H9 (cell line): Measurements from ENCODE around the gene SLX4IP. TPM values are rescaled to one million over a fixed set of nuclear protein-coding genes. Genes with fewer than 3 reads are reported as not detected.

Source experiments
- DNase-seq: peaks from one replicate; pipeline ENCODE4 v3.0.0-alpha.2; 2017
- H2AFZ ChIP-seq: one replicate; pipeline ENCODE4 v1.6.1; 2013; ENCODE audit warnings: mild to moderate bottlenecking, low read length, control low read depth, moderate library complexity
- H2AK5ac ChIP-seq: 2 replicates; pipeline ENCODE4 v1.6.1; 2013; ENCODE audit warnings: low read length, control low read depth, mixed read lengths; ENCODE audit not compliant: insufficient read length
- H2BK120ac ChIP-seq: one replicate; pipeline ENCODE4 v1.6.1; 2013; ENCODE audit warnings: low read depth, mild to moderate bottlenecking, low read length, control low read depth, inconsistent platforms; ENCODE audit not compliant: poor library complexity, severe bottlenecking
- H2BK12ac ChIP-seq: 2 replicates; pipeline ENCODE4 v1.6.1; 2013; ENCODE audit warnings: low read length, control low read depth, mixed read lengths, low read depth; ENCODE audit not compliant: insufficient read length
- H2BK15ac ChIP-seq: 2 replicates; pipeline ENCODE4 v1.6.1; 2013; ENCODE audit warnings: low read depth, low read length, control low read depth
- H2BK20ac ChIP-seq: one replicate; pipeline ENCODE4 v1.6.1; 2013; ENCODE audit warnings: low read depth, mild to moderate bottlenecking, low read length, control low read depth, inconsistent platforms; ENCODE audit not compliant: poor library complexity, severe bottlenecking
- H2BK5ac ChIP-seq: 2 replicates; pipeline ENCODE4 v1.6.1; 2013; ENCODE audit warnings: low read length, control low read depth, mixed read lengths; ENCODE audit not compliant: insufficient read length
- H3K14ac ChIP-seq: 2 replicates; pipeline ENCODE4 v1.6.1; 2013; ENCODE audit warnings: low read length, control low read depth; ENCODE audit not compliant: insufficient read depth
- H3K18ac ChIP-seq: 2 replicates; pipeline ENCODE4 v1.6.1; 2013; ENCODE audit warnings: low read depth, mild to moderate bottlenecking, mixed read lengths, low read length, control low read depth; ENCODE audit not compliant: insufficient read length
- H3K23ac ChIP-seq: 2 replicates; pipeline ENCODE4 v1.6.1; 2013; ENCODE audit warnings: low read length, control low read depth, mixed read lengths, low read depth; ENCODE audit not compliant: insufficient read length
- H3K23me2 ChIP-seq: 2 replicates; pipeline ENCODE4 v1.6.1; 2013; ENCODE audit warnings: low read depth, mild to moderate bottlenecking, mixed read lengths, low read length, control low read depth; ENCODE audit not compliant: insufficient read length, poor library complexity, severe bottlenecking
- H3K27ac ChIP-seq: 2 replicates; pipeline ENCODE4 v1.5.1; 2013; ENCODE audit warnings: low read length, control low read depth, mixed read lengths, low read depth; ENCODE audit not compliant: insufficient read length
- H3K27me3 ChIP-seq: 2 replicates; pipeline ENCODE4 v1.6.1; 2013; ENCODE audit warnings: low read length, control low read depth, inconsistent platforms; ENCODE audit not compliant: insufficient read depth
- H3K4ac ChIP-seq: 2 replicates; pipeline ENCODE4 v1.6.1; 2013; ENCODE audit warnings: low read depth, mild to moderate bottlenecking, control low read depth, inconsistent platforms, low read length, moderate library complexity
- H3K4me1 ChIP-seq: 2 replicates; pipeline ENCODE4 v1.6.1; 2013; ENCODE audit warnings: low read length, control low read depth, inconsistent platforms; ENCODE audit not compliant: insufficient read depth
- H3K4me2 ChIP-seq: 2 replicates; pipeline ENCODE4 v1.6.1; 2013; ENCODE audit warnings: low read length, control low read depth, mixed read lengths; ENCODE audit not compliant: insufficient read length, insufficient read depth
- H3K56ac ChIP-seq: 2 replicates; pipeline ENCODE4 v1.6.1; 2013; ENCODE audit warnings: low read depth, mild to moderate bottlenecking, mixed read lengths, low read length, control low read depth; ENCODE audit not compliant: insufficient read length
- H3K79me1 ChIP-seq: 2 replicates; pipeline ENCODE4 v1.6.1; 2013; ENCODE audit warnings: low read depth, mild to moderate bottlenecking, moderate library complexity, low read length, control low read depth, inconsistent platforms; ENCODE audit not compliant: insufficient read depth, poor library complexity, severe bottlenecking
- H3K79me2 ChIP-seq: 2 replicates; pipeline ENCODE4 v1.6.1; 2013; ENCODE audit warnings: low read length, control low read depth, inconsistent platforms; ENCODE audit not compliant: insufficient read depth
- H3K9ac ChIP-seq: 2 replicates; pipeline ENCODE4 v1.6.1; 2013; ENCODE audit warnings: low read length, control low read depth, mixed read lengths; ENCODE audit not compliant: insufficient read length; ENCODE audit errors: extremely low read depth
- H3K9me3 ChIP-seq: one replicate; pipeline ENCODE4 v1.6.1; 2013; ENCODE audit warnings: low read depth, low read length, inconsistent platforms; ENCODE audit not compliant: control insufficient read depth
- H3T11ph ChIP-seq: one replicate; pipeline ENCODE4 v1.6.1; 2013; ENCODE audit warnings: mild to moderate bottlenecking, low read length, control low read depth, inconsistent platforms
- H4K20me1 ChIP-seq: one replicate; pipeline ENCODE4 v1.6.1; 2013; ENCODE audit not compliant: control insufficient read depth, insufficient read length, insufficient read depth
- H4K5ac ChIP-seq: 2 replicates; pipeline ENCODE4 v1.6.1; 2013; ENCODE audit warnings: low read depth, mild to moderate bottlenecking, mixed read lengths, low read length, control low read depth; ENCODE audit not compliant: insufficient read length
- H4K8ac ChIP-seq: replicated peaks from 2 replicates; pipeline ENCODE4 v1.6.1; 2013; ENCODE audit warnings: low read length, control low read depth, mixed read lengths, low read depth; ENCODE audit not compliant: insufficient read length
- H4K91ac ChIP-seq: 2 replicates; pipeline ENCODE4 v1.6.1; 2013; ENCODE audit warnings: low read depth, mild to moderate bottlenecking, moderate library complexity, mixed read lengths, low read length, control low read depth; ENCODE audit not compliant: insufficient read length
- H3K27ac Mint-ChIP-seq, 3 experiments: 2 replicates in 2 of 3; 3 replicates in 1 of 3; pipeline ENCODE4 v1.8.0; 2020 to 2021; ENCODE audit warnings: mixed read lengths in 3 of 3, mild to moderate bottlenecking in 1 of 3, moderate library complexity in 1 of 3
- H3K27me3 Mint-ChIP-seq: 2 replicates; pipeline ENCODE4 v1.8.0; 2021; ENCODE audit warnings: low read depth, mild to moderate bottlenecking, moderate library complexity, mixed read lengths
- H3K36me3 Mint-ChIP-seq, 3 experiments: 2 replicates in 2 of 3; 3 replicates in 1 of 3; pipeline ENCODE4 v1.8.0; 2020 to 2021; ENCODE audit warnings: low read depth in 3 of 3, mixed read lengths in 3 of 3; ENCODE audit not compliant: insufficient read depth in 1 of 3
- H3K4me1 Mint-ChIP-seq, 2 experiments: 2 replicates each; pipeline ENCODE4 v1.8.0; 2020; ENCODE audit warnings: mixed read lengths in 2 of 2
- H3K4me3 Mint-ChIP-seq, 2 experiments: 2 replicates in 1 of 2; 3 replicates in 1 of 2; pipeline ENCODE4 v1.8.0; 2020 to 2021; ENCODE audit warnings: mild to moderate bottlenecking in 2 of 2, mixed read lengths in 2 of 2, moderate library complexity in 1 of 2
- H3K9me3 Mint-ChIP-seq, 2 experiments: 2 replicates in 1 of 2; 3 replicates in 1 of 2; pipeline ENCODE4 v1.8.0; 2020; ENCODE audit warnings: mild to moderate bottlenecking in 2 of 2, mixed read lengths in 2 of 2, moderate library complexity in 1 of 2
- CTCF ChIP-seq: fragments of 200-600 bp; sonication (generic); conservative IDR thresholded peaks from 3 replicates; pipeline ENCODE4 v1.8.0; 2021; ENCODE audit warnings: antibody characterized with exemption, mild to moderate bottlenecking
- WGBS: extraction: QIAGEN DNeasy Blood & Tissue Kit; methylation state at CpG from one replicate; pipeline ENCODE4 v1.1.7; 2013; ENCODE audit warnings: missing lambda C conversion rate, low lambda C conversion rate, mixed read lengths; ENCODE audit not compliant: insufficient read length; ENCODE audit errors: extremely low coverage; 5-methylcytosine and 5-hydroxymethylcytosine counted together
- total RNA-seq: library from RNA; stranded (reverse); gene quantifications from 2 replicates; pipeline ENCODE4 v1.2.1, GENCODE V29; 2021

SLX4IP gene
- total RNA-seq, 1 experiment from 2014 or later = 7.9 TPM

GRCh38 chr20:10665791-10666190, 230.7 kb downstream of the SLX4IP start:
- Histone ChIP-seq H4K5ac (no peak overlapping the region), H2BK120ac (no peak overlapping the region), H2BK12ac (no peak overlapping the region), H2AFZ (no peak overlapping the region), H4K8ac (no peak overlapping the region), H3K14ac (no peak overlapping the region), H3K18ac (no peak overlapping the region), H3K4ac (no peak overlapping the region), H2BK15ac (no peak overlapping the region), H4K91ac (no peak overlapping the region), H3K4me1 (peaks cover 29% of the 10 kb centered on the region), H3K27ac (no peak overlapping the region), H2BK20ac (no peak overlapping the region), H2BK5ac (no peak overlapping the region), H3K79me1 (peaks cover 4% of the 10 kb centered on the region), H4K20me1 (no peaks in the 10 kb centered on the region), H3K9ac (no peak overlapping the region), H3K79me2 (peaks cover 12% of the 10 kb centered on the region; the same call in 1 of the 2 replicates), H3K23ac (no peak overlapping the region), H3T11ph (no peak overlapping the region), H3K27me3 (no peaks in the 10 kb centered on the region), H3K23me2 (no peaks in the 10 kb centered on the region), H2AK5ac (no peak overlapping the region), H3K4me2 (no peak overlapping the region), H3K56ac (no peak overlapping the region), H3K9me3 (no peaks in the 10 kb centered on the region)
- Mint-ChIP-seq H3K27me3 (no peaks in the 10 kb centered on the region), H3K4me3 (peak overlapping the region; percentile 2 to 60; a peak in 4 of 5 replicates), H3K36me3 (peaks cover 35 to 71% (median 40%) of the 10 kb centered on the region in 3 experiments), H3K9me3 (no peaks in the 10 kb centered on the region; a peak in 1 of 5 replicates), H3K27ac (peak overlapping the region; percentile 42 to 95 (median 94)), H3K4me1 (peaks cover 87 to 89% of the 10 kb centered on the region in 2 experiments)
- DNase-seq = peak; percentile 51
- WGBS = no CpG with 5 or more reads among the region's 6 CpGs
- TF ChIP-seq CTCF = no peak
